Skeletal muscle tissue (tissue), 4 donors: Measurements from ENCODE around the gene LCE3D. TPM values are rescaled to one million over a fixed set of nuclear protein-coding genes. Genes with fewer than 3 reads are reported as not detected.
"Not testable (repeated sequence)": the region's sequence is repeated elsewhere in the genome, so short reads cannot be mapped to it uniquely, and the experiment has no call there.

Source experiments
- H3K27ac ChIP-seq: one replicate; pipeline ENCODE4 v1.7.0; 2013; ENCODE audit warnings: mild to moderate bottlenecking, low read depth, low read length, inconsistent platforms
- H3K27me3 ChIP-seq, 3 donors: one replicate each; pipeline ENCODE4 v1.7.0; 2013; ENCODE audit warnings: low read length in 3 of 3; ENCODE audit not compliant: control insufficient read depth in 3 of 3, insufficient read depth in 3 of 3
- H3K36me3 ChIP-seq, 3 donors: one replicate each; pipeline ENCODE4 v1.7.0; 2013; ENCODE audit warnings: low read length in 3 of 3; ENCODE audit not compliant: control insufficient read depth in 3 of 3, insufficient read depth in 3 of 3
- H3K4me1 ChIP-seq, 3 donors: one replicate each; pipeline ENCODE4 v1.7.0; 2013; ENCODE audit warnings: low read length in 3 of 3, mild to moderate bottlenecking in 3 of 3; ENCODE audit not compliant: control insufficient read depth in 3 of 3, insufficient read depth in 3 of 3
- H3K4me3 ChIP-seq, 3 donors: one replicate each; pipeline ENCODE4 v1.7.0; 2013; ENCODE audit warnings: low read length in 3 of 3
- H3K9ac ChIP-seq, 3 donors: one replicate each; pipeline ENCODE4 v1.7.0; 2013; ENCODE audit warnings: low read length in 3 of 3, mild to moderate bottlenecking in 3 of 3, moderate library complexity in 2 of 3, low read depth in 1 of 3
- H3K9me3 ChIP-seq, 3 donors: one replicate each; pipeline ENCODE4 v1.7.0; 2013; ENCODE audit warnings: low read length in 3 of 3; ENCODE audit not compliant: control insufficient read depth in 3 of 3
- total RNA-seq: library from RNA; depleted of rRNA; stranded (reverse); fragments of >200 nt; gene quantifications from one replicate; pipeline ENCODE4 v1.2.3, GENCODE V29; 2014
- donor health status: Osteomylitis.

Gene LCE3D
- total RNA-seq, 1 donor from 2014 or later, result not detected

- not testable (repeated sequence) for H3K4me3 ChIP-seq, H3K27ac ChIP-seq, H3K4me1 ChIP-seq, H3K9ac ChIP-seq, H3K27me3 ChIP-seq, H3K36me3 ChIP-seq, H3K9me3 ChIP-seq
These were observed 790 bp downstream of the LCE3D start for GRCh38 chr1:152579526-152579925.

GRCh38 chr1:152577168-152577567, 3.1 kb downstream of the LCE3D start:
- Histone ChIP-seq H3K27me3 (no peaks in the 10 kb centered on the region), H3K9me3 (no peaks in the 10 kb centered on the region), H3K4me1 (no peaks in the 10 kb centered on the region), H3K36me3 (no peaks in the 10 kb centered on the region), H3K27ac (no peak overlapping the region), H3K4me3 (no peak overlapping the region), H3K9ac (no peak overlapping the region)

GRCh38 chr1:152566681-152567080, 13.6 kb downstream of the LCE3D start, which contains the start of gene LCE3E:
Gene LCE3E, minus strand, starts transcription at chr1:152566780. Its CDS starts 572 bp downstream, at chr1:152566208.
- Histone ChIP-seq H3K4me1 (no peaks in the 10 kb centered on the region), H3K27ac (no peak within 1 kb of the TSS), H3K9ac (no peak within 1 kb of the TSS), H3K36me3 (no peaks in the 10 kb centered on the region), H3K9me3 (peaks cover 0 to 7% (median 0%) of the 10 kb centered on the region in 3 donors), H3K27me3 (no peaks in the 10 kb centered on the region), H3K4me3 (no peak within 1 kb of the TSS)

- Histone ChIP-seq H3K4me3 (no peak overlapping the region), H3K27ac (no peak overlapping the region), H3K36me3 (no peaks in the 10 kb centered on the region), H3K27me3 (no peaks in the 10 kb centered on the region), H3K4me1 (no peaks in the 10 kb centered on the region), H3K9ac (no peak overlapping the region), H3K9me3 (peaks cover 0 to 7% (median 0%) of the 10 kb centered on the region in 3 donors)
These were observed 14.6 kb downstream of the LCE3D start for GRCh38 chr1:152565535-152566215.

- Histone ChIP-seq H3K36me3 (no peaks in the 10 kb centered on the region), H3K4me1 (no peaks in the 10 kb centered on the region), H3K9ac (no peak overlapping the region), H3K4me3 (no peak overlapping the region), H3K9me3 (peaks cover 0 to 3% (median 0%) of the 10 kb centered on the region in 3 donors), H3K27ac (no peak overlapping the region), H3K27me3 (no peaks in the 10 kb centered on the region)
These were observed 15.2 kb downstream of the LCE3D start for GRCh38 chr1:152565115-152565514.

- not testable (repeated sequence) for H3K4me3 ChIP-seq, H3K27me3 ChIP-seq, H3K9me3 ChIP-seq, H3K4me1 ChIP-seq, H3K36me3 ChIP-seq, H3K9ac ChIP-seq, H3K27ac ChIP-seq
These were observed 32.0 kb downstream of the LCE3D start for GRCh38 chr1:152548358-152548757.

- Histone ChIP-seq H3K27ac (no peak overlapping the region), H3K4me3 (no peak overlapping the region), H3K27me3 (no peaks in the 10 kb centered on the region), H3K9me3 (peaks cover 0 to 2% (median 0%) of the 10 kb centered on the region in 3 donors), H3K9ac (no peak overlapping the region), H3K4me1 (no peaks in the 10 kb centered on the region), H3K36me3 (no peaks in the 10 kb centered on the region)
These were observed 33.6 kb downstream of the LCE3D start for GRCh38 chr1:152546704-152547103.

GRCh38 chr1:152543820-152544219, 36.5 kb downstream of the LCE3D start:
- no peak overlapping the region for H3K9ac ChIP-seq

GRCh38 chr1:152539901-152540300, 40.4 kb downstream of the LCE3D start:
- no peaks in the 10 kb centered on the region for H3K4me1 ChIP-seq
- no peak overlapping the region for H3K4me3 ChIP-seq
- H3K9me3 ChIP-seq, result peaks cover 0 to 2% (median 0%) of the 10 kb centered on the region in 3 donors
- no peak overlapping the region for H3K9ac ChIP-seq
- H3K27ac ChIP-seq, result no peak overlapping the region
- H3K27me3 ChIP-seq, result no peaks in the 10 kb centered on the region
- H3K36me3 ChIP-seq, result no peaks in the 10 kb centered on the region

More at GRCh38 chr1:152543820-152544219, 36.5 kb downstream of the LCE3D start:
- Histone ChIP-seq H3K4me3 (no peak overlapping the region), H3K36me3 (no peaks in the 10 kb centered on the region), H3K4me1 (no peaks in the 10 kb centered on the region), H3K27ac (no peak overlapping the region), H3K27me3 (no peaks in the 10 kb centered on the region), H3K9me3 (peaks cover 0 to 2% (median 0%) of the 10 kb centered on the region in 3 donors)

- no peaks in the 10 kb centered on the region for H3K36me3 ChIP-seq
- H3K4me1 ChIP-seq, result no peaks in the 10 kb centered on the region
- no peak overlapping the region for H3K27ac ChIP-seq
- H3K4me3 ChIP-seq, result no peak overlapping the region
- peaks cover 0 to 2% (median 0%) of the 10 kb centered on the region in 3 donors for H3K27me3 ChIP-seq
- H3K9me3 ChIP-seq, result peaks cover 0 to 2% (median 0%) of the 10 kb centered on the region in 3 donors
- no peak overlapping the region for H3K9ac ChIP-seq
These were observed 42.8 kb downstream of the LCE3D start for GRCh38 chr1:152537496-152537895.
